Cardiac septum (tissue), 1 donor: Measurements from ENCODE around the gene PLEKHG5. TPM values are rescaled to one million over a fixed set of nuclear protein-coding genes. Genes with fewer than 3 reads are reported as not detected.
"Not testable (repeated sequence)": the region's sequence is repeated elsewhere in the genome, so short reads cannot be mapped to it uniquely, and the experiment has no call there.

Source experiments
- DNase-seq: peaks from one replicate; pipeline ENCODE4 v3.0.0-alpha.2; 2020; ENCODE audit warnings: low spot score
- intact Hi-C: fragments of 100-400 bp; cut with DNase I; formaldehyde crosslinking; loops from one replicate; pipeline ENCODE4 v1.14.0; 2022
- total RNA-seq: library from RNA; stranded (reverse); fragmentation: NEBNext Ultra II Directional; extraction: Animal tissue kit (Norgen Biotek cat#: 25700); gene quantifications from one replicate; pipeline ENCODE4 v1.2.1, GENCODE V29; 2021
- donor health status: DM: no; HTN: no; CAD: no.

The PLEKHG5 gene
- total RNA-seq, 1 donor from 2014 or later = 14.9 TPM

GRCh38 chr1:6435129-6435528 lies 56.3 kb downstream of the PLEKHG5 start:
- intact Hi-C loops = loop anchor here (5.0 kb wide), 2 partner anchors 73 to 188 kb away; no protein-coding TSS in a partner anchor
- no peak for DNase-seq

DNA sequence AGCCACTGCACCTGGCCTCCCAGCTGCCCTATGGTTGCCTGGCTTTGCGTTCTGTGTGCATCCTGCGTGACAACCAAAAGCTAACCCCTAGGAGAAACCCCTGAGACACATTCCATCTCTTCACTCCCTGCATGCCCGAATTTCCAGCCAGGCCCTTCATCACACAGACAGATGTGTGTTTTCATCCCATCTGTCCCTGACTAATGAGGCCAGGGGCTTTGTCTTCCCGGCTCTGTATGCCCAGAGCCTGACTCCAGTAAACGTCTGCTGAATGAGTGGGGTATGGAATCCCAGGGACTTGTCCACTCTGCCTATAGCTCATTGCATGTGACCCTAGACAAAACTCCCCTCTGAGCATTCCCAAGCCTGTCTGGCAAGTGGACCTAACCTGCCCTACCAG lies 57.3 kb downstream of the PLEKHG5 start:
- intact Hi-C loops = no loop called here
- DNase-seq = no peak

- DNase-seq, intact Hi-C loops: not testable (repeated sequence)
Observed at GRCh38 chr1:6431645-6432579, 59.6 kb downstream of the PLEKHG5 start.

DNA sequence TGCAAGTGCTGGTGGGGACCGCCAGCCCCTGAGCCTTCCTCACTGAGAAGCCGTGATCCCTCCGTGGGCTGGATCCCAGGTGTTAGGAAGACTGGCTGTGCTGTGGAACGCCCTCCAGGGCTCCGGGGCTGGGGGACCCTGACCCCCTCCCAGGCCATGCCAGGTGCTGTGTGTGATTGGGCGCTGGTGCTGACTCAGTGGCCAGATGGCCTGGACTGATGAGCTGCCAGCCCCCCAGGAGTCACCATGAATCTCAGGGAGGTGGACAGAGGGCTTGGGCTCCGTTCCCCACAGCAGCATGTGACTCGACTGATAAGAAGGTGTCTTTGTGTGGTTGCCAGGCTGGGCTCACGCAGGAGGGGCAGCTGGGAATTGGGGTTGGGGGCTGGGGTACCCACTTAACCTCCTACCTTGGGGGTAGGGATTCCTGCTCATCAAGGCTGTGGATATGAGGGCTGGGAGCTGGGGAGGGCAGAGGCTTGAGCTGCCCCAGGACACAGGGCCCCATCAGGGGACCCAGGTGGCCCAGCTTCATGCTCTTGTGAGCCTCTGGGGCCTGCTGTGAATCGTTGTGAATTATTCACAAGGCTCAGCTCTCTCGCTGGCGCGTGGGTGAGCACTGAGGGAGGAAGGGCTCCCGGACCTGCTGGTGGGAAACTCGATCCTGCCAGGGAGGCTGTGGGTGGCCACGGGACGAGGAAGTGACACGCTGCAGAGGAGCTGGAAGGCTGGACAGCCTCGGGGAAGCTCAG lies 61.6 kb downstream of the PLEKHG5 start:
- not testable (repeated sequence) for DNase-seq

DNA sequence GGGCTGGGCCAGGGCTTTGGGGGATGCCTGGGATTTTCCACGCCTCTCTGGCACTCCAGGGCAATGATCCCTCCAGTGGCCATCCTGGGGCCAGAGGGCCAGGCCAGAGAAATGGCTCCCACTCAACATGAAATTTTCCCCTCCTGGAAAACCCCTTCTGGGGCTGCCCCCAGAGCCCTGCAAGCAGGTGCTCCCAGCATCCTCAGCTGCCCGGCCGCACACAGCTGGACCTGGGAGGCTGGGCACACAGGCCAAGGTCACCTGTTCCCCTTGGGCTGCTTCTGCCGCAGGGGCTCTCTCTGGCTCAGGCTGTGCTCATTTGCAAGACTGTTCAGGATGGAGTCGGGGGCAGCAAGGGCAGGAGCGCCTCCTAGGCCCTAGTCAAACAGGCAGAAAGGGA lies 63.0 kb downstream of the PLEKHG5 start:
- DNase-seq, intact Hi-C loops: not testable (repeated sequence)

More for the DNA sequence above, 61.6 kb downstream of the PLEKHG5 start:
- intact Hi-C loops = not testable (repeated sequence)

- intact Hi-C loops = no loop called here
- DNase-seq = no peak
Observed at GRCh38 chr1:6427441-6428390, 63.8 kb downstream of the PLEKHG5 start.

- intact Hi-C loops = no loop called here
- no peak for DNase-seq
Observed at GRCh38 chr1:6426972-6427350, 64.5 kb downstream of the PLEKHG5 start.

DNA sequence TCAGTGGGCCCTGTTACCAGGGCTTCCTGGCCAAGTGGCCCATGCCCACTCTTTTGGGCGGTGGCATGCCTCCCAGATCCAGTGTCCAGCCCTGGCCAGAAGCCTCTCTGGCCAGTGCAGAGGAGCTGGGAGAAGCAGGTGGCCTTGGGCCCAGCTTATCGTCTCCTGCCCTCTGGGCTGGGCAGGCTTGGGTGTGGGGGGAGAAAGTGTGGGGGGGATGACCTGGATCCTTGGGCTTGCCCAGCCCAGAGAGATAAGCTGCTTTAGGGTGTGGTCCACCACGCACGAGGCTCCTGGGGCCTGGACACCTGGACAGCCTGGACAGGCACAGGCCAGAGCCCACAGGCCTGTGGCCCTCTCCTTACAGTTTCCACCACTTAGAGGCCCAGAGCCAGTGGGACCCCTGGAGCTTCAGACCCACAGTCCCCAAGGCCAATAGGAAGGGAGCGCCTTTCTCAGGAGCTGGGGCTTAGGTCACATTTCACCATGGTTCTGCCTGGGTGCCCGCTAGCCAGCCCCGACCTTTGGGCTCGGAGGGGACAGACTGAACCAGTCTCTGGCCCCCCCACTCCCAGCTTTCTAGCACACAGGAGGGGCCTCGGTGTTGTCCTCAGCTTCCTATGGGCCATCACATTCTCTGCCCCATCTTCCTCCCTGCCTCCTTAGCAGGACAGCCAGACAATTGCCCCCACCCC lies 65.0 kb downstream of the PLEKHG5 start:
- intact Hi-C loops = no loop called here
- no peak for DNase-seq

- intact Hi-C loops = no loop called here
- no peak for DNase-seq
Observed at GRCh38 chr1:6425658-6426057, 65.8 kb downstream of the PLEKHG5 start.

DNA sequence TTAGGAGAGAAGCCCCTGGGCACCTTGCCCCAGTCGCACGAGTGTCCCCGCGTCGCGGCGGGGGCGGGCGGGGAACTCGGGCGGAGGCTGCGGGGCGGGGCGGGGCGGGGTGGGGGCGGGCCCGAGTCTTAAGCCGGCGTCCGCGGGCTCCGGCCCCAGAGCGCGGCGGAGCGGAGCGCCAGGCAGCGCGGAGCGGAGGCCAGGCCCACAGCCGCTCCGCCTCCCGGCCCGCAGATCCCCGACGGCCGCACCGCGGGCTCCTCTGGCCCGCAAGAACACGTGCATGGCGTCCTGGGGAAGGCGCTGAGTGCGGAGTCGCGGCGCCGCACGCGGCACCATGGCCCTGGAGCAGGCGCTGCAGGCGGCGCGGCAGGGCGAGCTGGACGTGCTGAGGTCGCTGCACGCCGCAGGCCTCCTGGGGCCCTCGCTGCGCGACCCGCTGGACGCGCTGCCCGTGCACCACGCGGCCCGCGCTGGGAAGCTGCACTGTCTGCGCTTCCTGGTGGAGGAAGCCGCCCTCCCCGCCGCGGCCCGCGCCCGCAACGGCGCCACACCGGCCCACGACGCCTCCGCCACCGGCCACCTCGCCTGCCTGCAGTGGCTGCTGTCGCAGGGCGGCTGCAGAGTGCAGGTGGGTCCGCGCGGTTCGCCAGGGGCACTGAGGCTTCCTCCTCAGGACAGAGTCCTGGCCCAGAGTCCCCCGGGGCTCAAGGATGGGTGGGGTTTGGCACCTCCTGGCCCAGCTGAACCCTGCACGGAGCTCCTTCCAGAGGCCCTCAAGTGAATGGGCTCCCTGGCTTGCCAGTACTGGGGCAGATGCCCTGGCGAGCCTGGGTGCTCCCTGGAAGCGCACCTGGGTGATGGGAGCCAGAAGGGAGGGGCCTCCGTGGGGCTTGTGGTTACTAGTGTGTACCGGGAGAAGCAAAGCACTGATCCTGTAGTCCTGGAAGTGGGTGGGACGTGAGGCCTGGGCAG lies 66.6 kb downstream of the PLEKHG5 start, which contains the start of gene ESPN:
Gene ESPN (plus strand): TSS at position 158 of the 975 bp plus-strand sequence. CDS start 180 bp downstream, at position 338.
- DNase-seq = no peak
- intact Hi-C loops = no loop called here

DNA sequence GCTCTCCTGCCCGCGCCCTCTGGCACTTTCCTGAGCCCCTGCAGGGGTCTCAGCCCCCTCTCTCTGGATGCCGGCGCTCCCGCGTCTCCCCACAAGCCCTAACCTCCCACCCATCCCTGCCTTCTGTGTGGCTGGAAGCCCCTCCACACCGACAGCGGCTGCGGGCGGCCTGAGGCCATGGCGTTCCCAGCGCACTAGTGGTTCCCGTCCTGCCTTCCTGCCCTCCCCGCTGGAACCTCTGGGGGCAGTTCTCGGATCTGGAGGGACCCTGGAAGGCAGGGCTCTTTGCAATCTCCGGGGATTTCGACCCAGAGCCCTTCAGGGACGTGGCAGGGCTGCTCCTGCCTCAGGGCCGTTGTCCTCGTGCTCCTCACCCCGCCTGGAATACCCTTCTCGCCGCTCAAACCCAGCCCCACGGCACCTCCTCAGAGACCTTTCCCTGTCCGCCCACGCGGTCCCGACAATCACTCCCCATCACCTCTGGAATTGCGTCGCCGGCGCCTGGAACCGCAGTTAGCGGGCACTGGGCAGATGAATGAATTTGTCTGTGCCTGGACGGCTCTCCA lies 67.4 kb downstream of the PLEKHG5 start:
- DNase-seq = no peak
- intact Hi-C loops = no loop called here

DNA sequence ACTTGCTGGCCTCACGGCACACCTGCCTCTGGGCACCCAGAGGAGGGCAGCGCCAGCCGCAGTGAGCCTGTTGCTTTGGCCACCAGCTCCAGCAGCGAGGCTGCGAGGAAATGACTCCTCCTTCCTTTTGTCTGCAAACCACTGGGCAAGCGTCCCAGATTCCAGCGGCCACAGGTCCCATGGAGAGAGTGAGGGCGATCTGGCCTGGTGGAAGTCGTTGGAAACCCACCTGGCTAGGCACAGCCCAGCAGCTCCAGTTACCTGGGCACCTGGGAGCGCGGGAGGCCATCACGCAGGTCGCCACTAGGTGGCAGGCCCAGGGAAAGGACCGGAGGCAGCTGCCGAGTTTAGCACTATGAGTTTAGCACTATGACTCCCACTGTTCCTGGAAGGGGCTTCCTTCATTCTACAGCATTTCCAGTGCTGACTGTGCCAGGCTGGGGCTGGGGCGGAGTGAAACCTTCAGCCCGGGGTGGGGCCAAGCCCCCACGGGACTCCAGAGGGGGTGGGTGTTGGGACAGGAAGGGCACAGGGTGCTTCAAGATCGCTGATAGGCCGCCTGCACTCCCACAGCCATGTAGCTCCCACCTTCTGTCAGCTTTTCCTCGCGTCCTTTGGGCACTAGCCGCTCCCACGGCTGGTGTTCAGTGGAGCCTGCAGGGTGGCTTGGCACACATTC lies 68.0 kb downstream of the PLEKHG5 start:
- intact Hi-C loops = no loop called here
- DNase-seq = no peak

GRCh38 chr1:6421266-6421665 lies 70.2 kb downstream of the PLEKHG5 start:
- intact Hi-C loops = no loop called here
- DNase-seq = no peak

GRCh38 chr1:6420454-6421042 lies 70.9 kb downstream of the PLEKHG5 start:
- no peak for DNase-seq
- intact Hi-C loops = no loop called here

GRCh38 chr1:6419804-6420453 lies 71.5 kb downstream of the PLEKHG5 start, which contains the start of gene HES2:
TSS of gene HES2 (minus strand) at chr1:6419919. CDS start at chr1:6419820, 99 bp downstream.
- no peak for DNase-seq
- intact Hi-C loops = no loop called here

GRCh38 chr1:6419397-6419803 lies 72.1 kb downstream of the PLEKHG5 start:
- intact Hi-C loops = no loop called here
- DNase-seq = no peak
